Measurements from ENCODE around the gene NKX2-2.
A peak's percentile ranks its signal among the peaks of the same experiment; 100 is the strongest.

NKX2-2 gene

GRCh38 chr20:21513881-21514540 lies at the start of gene NKX2-2:
Gene NKX2-2, minus strand, starts transcription at chr20:21514064. Its CDS starts 395 bp downstream, at chr20:21513669.
- peak within 1 kb of the TSS; percentile 35 for H3K4me3 ChIP-seq (ENCODE audit: low read depth, low read length)
- ChIA-PET POLR2A (no interaction called here), CTCF (interaction anchor here (0.6 to 3.6 kb wide), 4 partner anchors 9 to 388 kb away, joined by 3 to 12 read pairs (median 4); partner anchors contain the start of gene KIZ)
- TF ChIP-seq BCL11A (tag by site-specific recombination; IDR thresholded peaks at IDR 0.05; ENCODE audit: low read depth) (no peak), ZNF26 (tag by site-specific recombination; IDR thresholded peaks at IDR 0.05) (no peak), ZNF768 (tag by site-specific recombination; IDR thresholded peaks at IDR 0.05) (no peak), ZNF292 (tag by site-specific recombination; IDR thresholded peaks at IDR 0.05; ENCODE audit: borderline replicate concordance, low read depth) (no peak), BCL11B (tag by site-specific recombination; IDR thresholded peaks at IDR 0.05; ENCODE audit: low read depth) (no peak), ZNF701 (tag by site-specific recombination; IDR thresholded peaks at IDR 0.05) (peak; percentile 52; the same call in 1 of the 2 replicates), ZNF544 (tag by site-specific recombination; IDR thresholded peaks at IDR 0.05) (no peak), ZNF211 (tag by site-specific recombination; IDR thresholded peaks at IDR 0.05; ENCODE audit: low read depth) (no peak), ZNF560 (tag by site-specific recombination; IDR thresholded peaks at IDR 0.05; ENCODE audit: borderline replicate concordance) (no peak), ZNF223 (tag by site-specific recombination; IDR thresholded peaks at IDR 0.05) (no peak), ZNF221 (tag by site-specific recombination; IDR thresholded peaks at IDR 0.05; ENCODE audit: borderline replicate concordance) (no peak), ZNF777 (tag by site-specific recombination; IDR thresholded peaks at IDR 0.05; ENCODE audit: borderline replicate concordance) (no peak), PRDM4 (tag by site-specific recombination; IDR thresholded peaks at IDR 0.05) (peak; percentile 48; the same call in 1 of the 2 replicates), KLF8 (tag by site-specific recombination; IDR thresholded peaks at IDR 0.05) (peak; percentile 61), GLI2 (tag by site-specific recombination; IDR thresholded peaks at IDR 0.05; ENCODE audit: borderline replicate concordance, low read depth) (no peak), ZNF660 (tag by site-specific recombination; IDR thresholded peaks at IDR 0.05) (no peak), ZNF184 (tag by site-specific recombination; IDR thresholded peaks at IDR 0.05) (no peak), ZNF549 (tag by site-specific recombination; IDR thresholded peaks at IDR 0.05) (no peak), GFI1B (tag by site-specific recombination; IDR thresholded peaks at IDR 0.05) (no peak), ZBTB7A (tag by site-specific recombination; IDR thresholded peaks at IDR 0.05; ENCODE audit: low read depth) (no peak), REST (tag by site-specific recombination; IDR thresholded peaks at IDR 0.05) (no peak), WT1 (tag by site-specific recombination; IDR thresholded peaks at IDR 0.05) (peak; percentile 20; the same call in 1 of the 2 replicates), ZIC2 (tag by site-specific recombination; IDR thresholded peaks at IDR 0.05) (no peak), ZNF449 (tag by site-specific recombination; IDR thresholded peaks at IDR 0.05) (peak; percentile 34; the same call in 1 of the 2 replicates), FEZF1 (tag by site-specific recombination; IDR thresholded peaks at IDR 0.05) (0 out of 2 replicates have a peak, but pooled peaks have one; percentile 17), ZNF146 (tag by site-specific recombination; IDR thresholded peaks at IDR 0.05) (no peak), ZNF677 (tag by site-specific recombination; IDR thresholded peaks at IDR 0.05) (no peak), ZBTB20 (tag by site-specific recombination; IDR thresholded peaks at IDR 0.05) (peak; percentile 29; the same call in 1 of the 2 replicates), ZNF548 (tag by site-specific recombination; IDR thresholded peaks at IDR 0.05) (no peak), ZNF350 (tag by site-specific recombination; IDR thresholded peaks at IDR 0.05) (no peak)

More at GRCh38 chr20:21513881-21514540, at the start of gene NKX2-2:
- H3K9me3 ChIP-seq (ENCODE audit: control insufficient read depth, insufficient read depth, low read depth, low read length) = no peaks in the 10 kb centered on the region
- peaks cover 4% of the 10 kb centered on the region; the same call in 1 of the 2 replicates for H3K4me1 ChIP-seq (ENCODE audit: control insufficient read depth, insufficient read depth, low read length)
- H3K36me3 ChIP-seq (ENCODE audit: control insufficient read depth in 2 of 2, insufficient read depth in 1 of 2, low read length in 2 of 2) = peaks cover 0 to 9% of the 10 kb centered on the region in 2 experiments; a peak in 1 of 3 replicates
- H3K27ac ChIP-seq (ENCODE audit: extremely low read depth, low read depth, low read length) = peak within 1 kb of the TSS; percentile 73
